OCI-LY3 (cell line): ENCODE results near the gene GALNT16.

Experiments
- CTCF ChIP-seq: fragments of 200-600, 300-600 bp; sonication (generic); IDR thresholded peaks from 2 replicates; pipeline ENCODE4 v1.5.1; 2014; ENCODE audit warnings: antibody characterized with exemption, low read length, low read depth
- EZH2phosphoT487 ChIP-seq: fragments of 200-600 bp; shearing (Covaris generic); IDR thresholded peaks from 2 replicates; pipeline ENCODE4 v1.6.1; 2018; ENCODE audit warnings: antibody characterized with exemption, mixed run types, low read depth

- TF ChIP-seq CTCF (no peak), EZH2phosphoT487 (no peak)
Measured at GRCh38 chr14:69376439-69376838, 116.5 kb downstream of the GALNT16 start.
